ENCODE results near the gene RPH3AL.

RPH3AL gene

GRCh38 chr17:336110-337021 is 16.2 kb downstream of the RPH3AL start:
- Histone ChIP-seq H3K9ac (ENCODE audit: low read depth in 1 of 2, low read length in 2 of 2) (peak overlapping the region; percentile 10 to 25), H3K9me3 (ENCODE audit: control insufficient read depth in 1 of 2, low read length in 2 of 2) (no peaks in the 10 kb centered on the region), H3K36me3 (ENCODE audit: control insufficient read depth in 1 of 2, insufficient read depth in 2 of 2, low read length in 2 of 2) (no peaks in the 10 kb centered on the region), H3K4me3 (ENCODE audit: low read depth in 1 of 2, low read length in 2 of 2) (peak overlapping the region in 1 of 2 donors; percentile 8), H3K27me3 (ENCODE audit: control insufficient read depth in 1 of 2, insufficient read depth in 2 of 2, low read length in 2 of 2) (no peaks in the 10 kb centered on the region), H3K4me1 (ENCODE audit: control insufficient read depth in 1 of 2, insufficient read depth in 2 of 2, low read length in 2 of 2) (peaks cover 21 to 37% of the 10 kb centered on the region in 2 donors), H3K27ac (ENCODE audit: low read depth, low read length) (no peak overlapping the region)

- H3K4me1 ChIP-seq (ENCODE audit: control insufficient read depth in 1 of 2, insufficient read depth in 2 of 2, low read length in 2 of 2) = peaks cover 21 to 37% of the 10 kb centered on the region in 2 donors
- H3K36me3 ChIP-seq (ENCODE audit: control insufficient read depth in 1 of 2, insufficient read depth in 2 of 2, low read length in 2 of 2) = no peaks in the 10 kb centered on the region
- H3K9me3 ChIP-seq (ENCODE audit: control insufficient read depth in 1 of 2, low read length in 2 of 2) = no peaks in the 10 kb centered on the region
- no peak overlapping the region for H3K4me3 ChIP-seq (ENCODE audit: low read depth in 1 of 2, low read length in 2 of 2)
- no peaks in the 10 kb centered on the region for H3K27me3 ChIP-seq (ENCODE audit: control insufficient read depth in 1 of 2, insufficient read depth in 2 of 2, low read length in 2 of 2)
- peak overlapping the region; percentile 10 to 25 for H3K9ac ChIP-seq (ENCODE audit: low read depth in 1 of 2, low read length in 2 of 2)
- H3K27ac ChIP-seq (ENCODE audit: low read depth, low read length) = no peak overlapping the region
Measured at GRCh38 chr17:335691-336090, 16.9 kb downstream of the RPH3AL start.

GRCh38 chr17:334974-335481 is 17.6 kb downstream of the RPH3AL start:
- H3K27ac ChIP-seq (ENCODE audit: low read depth, low read length) = no peak overlapping the region
- H3K4me3 ChIP-seq (ENCODE audit: low read depth in 1 of 2, low read length in 2 of 2) = no peak overlapping the region
- H3K27me3 ChIP-seq (ENCODE audit: control insufficient read depth in 1 of 2, insufficient read depth in 2 of 2, low read length in 2 of 2) = no peaks in the 10 kb centered on the region
- H3K9me3 ChIP-seq (ENCODE audit: control insufficient read depth in 1 of 2, low read length in 2 of 2) = no peaks in the 10 kb centered on the region
- H3K36me3 ChIP-seq (ENCODE audit: control insufficient read depth in 1 of 2, insufficient read depth in 2 of 2, low read length in 2 of 2) = no peaks in the 10 kb centered on the region
- H3K4me1 ChIP-seq (ENCODE audit: control insufficient read depth in 1 of 2, insufficient read depth in 2 of 2, low read length in 2 of 2) = peaks cover 20 to 37% of the 10 kb centered on the region in 2 donors
- no peak overlapping the region for H3K9ac ChIP-seq (ENCODE audit: low read depth in 1 of 2, low read length in 2 of 2)

GRCh38 chr17:333626-334396 is 18.8 kb downstream of the RPH3AL start:
- H3K9me3 ChIP-seq (ENCODE audit: control insufficient read depth in 1 of 2, low read length in 2 of 2) = no peaks in the 10 kb centered on the region
- H3K9ac ChIP-seq (ENCODE audit: low read depth in 1 of 2, low read length in 2 of 2) = no peak overlapping the region
- peaks cover 8 to 26% of the 10 kb centered on the region in 2 donors for H3K4me1 ChIP-seq (ENCODE audit: control insufficient read depth in 1 of 2, insufficient read depth in 2 of 2, low read length in 2 of 2)
- no peaks in the 10 kb centered on the region for H3K27me3 ChIP-seq (ENCODE audit: control insufficient read depth in 1 of 2, insufficient read depth in 2 of 2, low read length in 2 of 2)
- peak overlapping the region; percentile 50 for H3K27ac ChIP-seq (ENCODE audit: low read depth, low read length)
- H3K36me3 ChIP-seq (ENCODE audit: control insufficient read depth in 1 of 2, insufficient read depth in 2 of 2, low read length in 2 of 2) = no peaks in the 10 kb centered on the region
- no peak overlapping the region for H3K4me3 ChIP-seq (ENCODE audit: low read depth in 1 of 2, low read length in 2 of 2)

- Histone ChIP-seq H3K4me1 (ENCODE audit: control insufficient read depth in 1 of 2, insufficient read depth in 2 of 2, low read length in 2 of 2) (peaks cover 8 to 26% of the 10 kb centered on the region in 2 donors), H3K27me3 (ENCODE audit: control insufficient read depth in 1 of 2, insufficient read depth in 2 of 2, low read length in 2 of 2) (no peaks in the 10 kb centered on the region), H3K27ac (ENCODE audit: low read depth, low read length) (no peak overlapping the region), H3K4me3 (ENCODE audit: low read depth in 1 of 2, low read length in 2 of 2) (peak overlapping the region in 1 of 2 donors; percentile 16), H3K36me3 (ENCODE audit: control insufficient read depth in 1 of 2, insufficient read depth in 2 of 2, low read length in 2 of 2) (no peaks in the 10 kb centered on the region), H3K9me3 (ENCODE audit: control insufficient read depth in 1 of 2, low read length in 2 of 2) (no peaks in the 10 kb centered on the region), H3K9ac (ENCODE audit: low read depth in 1 of 2, low read length in 2 of 2) (peak overlapping the region in 1 of 2 donors; percentile 12)
Measured at GRCh38 chr17:332558-333322, 19.9 kb downstream of the RPH3AL start.

GRCh38 chr17:332023-332422 is 20.6 kb downstream of the RPH3AL start:
- peak overlapping the region in 1 of 2 donors; percentile 13 for H3K9ac ChIP-seq (ENCODE audit: low read depth in 1 of 2, low read length in 2 of 2)
- peak overlapping the region in 1 of 2 donors; percentile 50 for H3K4me3 ChIP-seq (ENCODE audit: low read depth in 1 of 2, low read length in 2 of 2)

GRCh38 chr17:330993-331701 is 21.5 kb downstream of the RPH3AL start:
- peak overlapping the region in 1 of 2 donors; percentile 18 for H3K9ac ChIP-seq (ENCODE audit: low read depth in 1 of 2, low read length in 2 of 2)
- peaks cover 5 to 12% of the 10 kb centered on the region in 2 donors for H3K36me3 ChIP-seq (ENCODE audit: control insufficient read depth in 1 of 2, insufficient read depth in 2 of 2, low read length in 2 of 2)
- H3K27ac ChIP-seq (ENCODE audit: low read depth, low read length) = peak overlapping the region; percentile 3
- H3K27me3 ChIP-seq (ENCODE audit: control insufficient read depth in 1 of 2, insufficient read depth in 2 of 2, low read length in 2 of 2) = no peaks in the 10 kb centered on the region
- peak overlapping the region; percentile 43 to 50 for H3K4me3 ChIP-seq (ENCODE audit: low read depth in 1 of 2, low read length in 2 of 2)
- H3K4me1 ChIP-seq (ENCODE audit: control insufficient read depth in 1 of 2, insufficient read depth in 2 of 2, low read length in 2 of 2) = peaks cover under 1 to 19% of the 10 kb centered on the region in 2 donors
- no peaks in the 10 kb centered on the region for H3K9me3 ChIP-seq (ENCODE audit: control insufficient read depth in 1 of 2, low read length in 2 of 2)

More at GRCh38 chr17:332023-332422, 20.6 kb downstream of the RPH3AL start:
- H3K4me1 ChIP-seq (ENCODE audit: control insufficient read depth in 1 of 2, insufficient read depth in 2 of 2, low read length in 2 of 2) = peaks cover 8 to 26% of the 10 kb centered on the region in 2 donors
- no peak overlapping the region for H3K27ac ChIP-seq (ENCODE audit: low read depth, low read length)
- no peaks in the 10 kb centered on the region for H3K27me3 ChIP-seq (ENCODE audit: control insufficient read depth in 1 of 2, insufficient read depth in 2 of 2, low read length in 2 of 2)
- no peaks in the 10 kb centered on the region for H3K9me3 ChIP-seq (ENCODE audit: control insufficient read depth in 1 of 2, low read length in 2 of 2)
- peaks cover 3 to 7% of the 10 kb centered on the region in 2 donors for H3K36me3 ChIP-seq (ENCODE audit: control insufficient read depth in 1 of 2, insufficient read depth in 2 of 2, low read length in 2 of 2)

GRCh38 chr17:329784-330420 is 22.7 kb downstream of the RPH3AL start:
- Histone ChIP-seq H3K9ac (ENCODE audit: low read depth in 1 of 2, low read length in 2 of 2) (no peak overlapping the region), H3K27ac (ENCODE audit: low read depth, low read length) (no peak overlapping the region), H3K4me1 (ENCODE audit: control insufficient read depth in 1 of 2, insufficient read depth in 2 of 2, low read length in 2 of 2) (peaks cover 0 to 9% of the 10 kb centered on the region in 2 donors), H3K9me3 (ENCODE audit: control insufficient read depth in 1 of 2, low read length in 2 of 2) (no peaks in the 10 kb centered on the region), H3K36me3 (ENCODE audit: control insufficient read depth in 1 of 2, insufficient read depth in 2 of 2, low read length in 2 of 2) (peaks cover 5 to 12% of the 10 kb centered on the region in 2 donors), H3K27me3 (ENCODE audit: control insufficient read depth in 1 of 2, insufficient read depth in 2 of 2, low read length in 2 of 2) (no peaks in the 10 kb centered on the region), H3K4me3 (ENCODE audit: low read depth in 1 of 2, low read length in 2 of 2) (no peak overlapping the region)

- Histone ChIP-seq H3K36me3 (ENCODE audit: control insufficient read depth in 1 of 2, insufficient read depth in 2 of 2, low read length in 2 of 2) (peaks cover 5 to 15% of the 10 kb centered on the region in 2 donors), H3K27me3 (ENCODE audit: control insufficient read depth in 1 of 2, insufficient read depth in 2 of 2, low read length in 2 of 2) (no peaks in the 10 kb centered on the region), H3K9ac (ENCODE audit: low read depth in 1 of 2, low read length in 2 of 2) (no peak overlapping the region), H3K4me1 (ENCODE audit: control insufficient read depth in 1 of 2, insufficient read depth in 2 of 2, low read length in 2 of 2) (no peaks in the 10 kb centered on the region), H3K9me3 (ENCODE audit: control insufficient read depth in 1 of 2, low read length in 2 of 2) (no peaks in the 10 kb centered on the region), H3K27ac (ENCODE audit: low read depth, low read length) (no peak overlapping the region), H3K4me3 (ENCODE audit: low read depth in 1 of 2, low read length in 2 of 2) (no peak overlapping the region)
Measured at GRCh38 chr17:327971-328370, 24.6 kb downstream of the RPH3AL start.

All from duodenal mucosa (tissue), 2 donors.